Left lobe of liver (tissue), 2 donors: ENCODE data around the gene IGSF23. TPM values are rescaled to one million over a fixed set of nuclear protein-coding genes. Genes with fewer than 3 reads are reported as not detected.
"Not testable (repeated sequence)": the region's sequence is repeated elsewhere in the genome, so short reads cannot be mapped to it uniquely, and the experiment has no call there.

Source experiments
- ATAC-seq: fragments of 200-7000 bp; cut with Tn5 transposase; one replicate; pipeline ENCODE4 v1.9.1; 2020; ENCODE audit warnings: mild to moderate bottlenecking, moderate library complexity
- DNase-seq: peaks from one replicate; pipeline ENCODE4 v3.0.0-alpha.2; 2020; ENCODE audit warnings: low spot score
- total RNA-seq: library from RNA; stranded (reverse); gene quantifications from one replicate; pipeline ENCODE4 v1.2.1, GENCODE V29; 2021
- donor health status: DM: no; HTN: no; CAD: no; lungs with moderate emphysema.
- donor health status: DM: no; HTN: yes; CAD: no.

IGSF23 gene
- total RNA-seq, 1 donor from 2014 or later, result 7.0 TPM

GRCh38 chr19:44663996-44664395 lies 50.6 kb downstream of the IGSF23 start:
- ATAC-seq, result no peak
- no peak for DNase-seq

GRCh38 chr19:44664976-44665375 lies 51.6 kb downstream of the IGSF23 start:
- ATAC-seq (no peak), DNase-seq (no peak)

- DNase-seq (no peak), ATAC-seq (peak; percentile 29)
These were observed 53.6 kb downstream of the IGSF23 start for GRCh38 chr19:44666852-44667556.

- ATAC-seq (peak; percentile 16), DNase-seq (no peak)
These were observed 55.8 kb downstream of the IGSF23 start for GRCh38 chr19:44668985-44669764.

- ATAC-seq, DNase-seq: not testable (repeated sequence)
These were observed 56.7 kb downstream of the IGSF23 start for GRCh38 chr19:44670027-44670426.

GRCh38 chr19:44671400-44671799 lies 58.0 kb downstream of the IGSF23 start, which contains the start of gene CEACAM19:
Gene CEACAM19 (plus strand): TSS chr19:44671482. CDS start chr19:44671932, 450 bp downstream.
- DNase-seq (no peak), ATAC-seq (no peak)

GRCh38 chr19:44672226-44672625 lies 58.9 kb downstream of the IGSF23 start:
- ATAC-seq (peak; percentile 13), DNase-seq (no peak)

- DNase-seq (no peak), ATAC-seq (no peak)
These were observed 60.1 kb downstream of the IGSF23 start for GRCh38 chr19:44673510-44673909.

GRCh38 chr19:44675521-44675920 lies 62.2 kb downstream of the IGSF23 start:
- no peak for DNase-seq
- no peak for ATAC-seq

GRCh38 chr19:44677019-44677811 lies 63.9 kb downstream of the IGSF23 start:
- no peak for DNase-seq
- ATAC-seq, result no peak

GRCh38 chr19:44680536-44680935 lies 67.2 kb downstream of the IGSF23 start:
- no peak for DNase-seq
- no peak for ATAC-seq

GRCh38 chr19:44681992-44682790 lies 68.8 kb downstream of the IGSF23 start:
- ATAC-seq (no peak), DNase-seq (no peak)

- no peak for DNase-seq
- ATAC-seq, result no peak
These were observed 69.4 kb downstream of the IGSF23 start for GRCh38 chr19:44682807-44683206.

GRCh38 chr19:44683434-44684210 lies 70.3 kb downstream of the IGSF23 start:
- DNase-seq, result no peak
- ATAC-seq, result no peak

GRCh38 chr19:44684396-44684795 lies 71.0 kb downstream of the IGSF23 start:
- not testable (repeated sequence) for DNase-seq, ATAC-seq

- no peak for DNase-seq
- ATAC-seq, result peak; percentile 7
These were observed 71.8 kb downstream of the IGSF23 start for GRCh38 chr19:44684892-44685863.

GRCh38 chr19:44685877-44686276 lies 72.5 kb downstream of the IGSF23 start:
- ATAC-seq, result peak; percentile 6

More at GRCh38 chr19:44685877-44686276, 72.5 kb downstream of the IGSF23 start:
- no peak for DNase-seq
